ENCODE results near the gene TBPL2. TPM values are rescaled to one million over a fixed set of nuclear protein-coding genes. Genes with fewer than 3 reads are reported as not detected.
"Not testable (repeated sequence)": the region's sequence is repeated elsewhere in the genome, so short reads cannot be mapped to it uniquely, and the experiment has no call there.

Gene TBPL2
- total RNA-seq (not detected), polyA plus RNA-seq (not detected)
- long read RNA-seq, donor 1, result 0 reads
- long read RNA-seq, donor 2, result 0 reads
- long read RNA-seq, donor 3, result 0 reads
- long read RNA-seq, donor 4, result 0 reads
- long read RNA-seq, donor 5, result 0 reads
- long read RNA-seq, donor 6, result 0 reads
- long read RNA-seq, donor 7, result 0 reads
- long read RNA-seq, donor 8, result 0 reads
- long read RNA-seq, donor 9, result 0 reads
- long read RNA-seq, donor 10, result 0 reads

DNA sequence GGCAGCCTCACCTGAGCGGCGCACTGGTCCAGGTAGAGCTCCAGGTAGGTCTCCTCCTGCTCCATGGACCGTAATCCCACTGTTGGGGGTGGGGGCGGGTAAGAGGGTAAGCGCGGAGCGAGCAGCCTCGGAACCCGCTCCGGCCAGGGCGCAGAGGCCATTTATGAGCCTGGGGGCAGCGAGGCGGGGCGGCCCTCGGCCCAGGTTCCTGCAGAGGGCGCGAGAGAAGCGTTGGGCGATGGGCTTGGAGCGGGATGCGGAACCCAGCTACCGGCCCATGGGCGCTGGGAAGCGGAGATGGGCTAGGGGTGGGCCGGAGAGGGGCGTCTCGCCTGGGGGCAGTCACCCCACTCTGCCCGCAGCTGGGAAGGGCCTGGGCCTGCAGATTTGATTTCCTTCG is at the start of gene TBPL2:
Gene TBPL2, minus strand, starts transcription at position 232 of the 400 bp plus-strand sequence. Its CDS starts 167 bp downstream, at position 65.
- H3K36me3 ChIP-seq (ENCODE audit: control insufficient read depth in 2 of 2, insufficient read depth in 2 of 2, low read length in 1 of 2), result no peaks in the 10 kb centered on the region
- no peak for DNase-seq (ENCODE audit: low read depth in 6 of 9, low spot score in 9 of 9)
- H3K4me3 ChIP-seq (ENCODE audit: low read length in 2 of 2), result no peak within 1 kb of the TSS
- 34% methylated on average over 29 of the region's 29 CpGs for WGBS
- no peaks in the 10 kb centered on the region for H3K9me3 ChIP-seq (ENCODE audit: control insufficient read depth in 2 of 2, insufficient read depth in 1 of 2, low read length in 1 of 2)
- no peaks in the 10 kb centered on the region for H3K4me1 ChIP-seq (ENCODE audit: control insufficient read depth in 2 of 2, insufficient read depth in 2 of 2, low read length in 2 of 2)
- peaks cover 0 to 17% of the 10 kb centered on the region in 2 donors for H3K27me3 ChIP-seq (ENCODE audit: control insufficient read depth in 2 of 2, insufficient read depth in 1 of 2, low read length in 1 of 2)
- H3K27ac ChIP-seq (ENCODE audit: low read depth in 1 of 2, low read length in 1 of 2), result no peak within 1 kb of the TSS

DNA sequence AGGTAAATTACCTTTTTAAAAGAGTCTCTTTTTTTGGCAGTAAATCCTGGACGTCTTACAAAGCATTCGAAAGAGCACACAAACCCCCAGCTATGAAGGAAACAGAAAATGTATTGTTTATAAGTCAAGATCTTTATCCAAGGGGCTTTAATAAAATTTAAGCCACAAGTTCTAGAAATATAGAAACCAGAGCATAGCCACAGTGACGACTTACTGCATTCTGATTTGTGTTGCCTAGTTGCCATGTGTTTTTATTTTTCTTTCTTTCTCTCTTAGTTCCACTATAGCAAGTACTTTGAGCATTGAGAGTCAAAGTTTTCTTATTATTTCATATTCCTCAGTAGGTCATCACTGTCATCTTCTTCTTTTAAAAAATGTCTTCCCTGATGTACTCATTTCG is 47.8 kb upstream of the TBPL2 start:
- Histone ChIP-seq H3K4me3 (ENCODE audit: low read length in 2 of 2) (no peak overlapping the region), H3K36me3 (ENCODE audit: control insufficient read depth in 2 of 2, insufficient read depth in 2 of 2, low read length in 1 of 2) (no peaks in the 10 kb centered on the region), H3K4me1 (ENCODE audit: control insufficient read depth in 2 of 2, insufficient read depth in 2 of 2, low read length in 2 of 2) (no peaks in the 10 kb centered on the region), H3K27me3 (ENCODE audit: control insufficient read depth in 2 of 2, insufficient read depth in 1 of 2, low read length in 1 of 2) (no peaks in the 10 kb centered on the region), H3K9me3 (ENCODE audit: control insufficient read depth in 2 of 2, insufficient read depth in 1 of 2, low read length in 1 of 2) (no peaks in the 10 kb centered on the region), H3K27ac (ENCODE audit: low read depth in 1 of 2, low read length in 1 of 2) (no peak overlapping the region)
- 51% methylated on average over 4 of the region's 4 CpGs for WGBS
- no peak for DNase-seq (ENCODE audit: low read depth in 6 of 9, low spot score in 9 of 9)

DNA sequence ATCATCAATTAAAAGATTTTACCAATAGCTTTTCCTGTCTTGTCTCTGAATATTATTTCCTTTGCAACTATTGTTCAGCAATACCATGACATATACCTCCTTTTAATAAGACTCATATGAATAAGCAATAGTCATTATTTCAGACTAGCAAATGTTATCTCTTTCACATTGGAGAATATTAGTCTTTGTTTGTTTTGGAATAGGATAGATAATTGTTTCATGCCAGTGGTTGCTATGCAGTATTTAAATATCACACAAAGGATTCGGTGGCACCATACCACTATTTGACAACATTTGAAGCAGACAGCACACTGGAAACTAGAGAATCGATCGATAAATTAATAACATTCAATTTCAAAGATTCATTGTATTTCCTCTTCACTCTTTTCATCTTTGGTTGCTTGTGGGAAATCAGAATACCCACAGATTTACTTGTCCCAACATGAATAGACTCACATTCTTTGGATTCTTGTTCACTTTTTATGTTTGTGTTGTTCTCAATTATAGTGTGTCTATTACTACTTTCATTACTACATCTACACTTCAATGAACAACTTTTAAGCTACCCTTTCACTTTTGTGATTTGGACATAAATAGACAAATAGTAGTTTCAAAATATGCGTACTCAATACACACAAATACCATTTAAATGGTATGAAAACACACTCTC is 42.7 kb upstream of the TBPL2 start:
- H3K9me3 ChIP-seq (ENCODE audit: control insufficient read depth in 2 of 2, insufficient read depth in 1 of 2, low read length in 1 of 2), result no peaks in the 10 kb centered on the region
- H3K4me3 ChIP-seq (ENCODE audit: low read length in 2 of 2), result no peak overlapping the region
- no peaks in the 10 kb centered on the region for H3K27me3 ChIP-seq (ENCODE audit: control insufficient read depth in 2 of 2, insufficient read depth in 1 of 2, low read length in 1 of 2)
- WGBS, result 83% methylated on average over 4 of the region's 4 CpGs
- DNase-seq (ENCODE audit: low read depth in 6 of 9, low spot score in 9 of 9), result no peak
- no peaks in the 10 kb centered on the region for H3K4me1 ChIP-seq (ENCODE audit: control insufficient read depth in 2 of 2, insufficient read depth in 2 of 2, low read length in 2 of 2)
- H3K36me3 ChIP-seq (ENCODE audit: control insufficient read depth in 2 of 2, insufficient read depth in 2 of 2, low read length in 1 of 2), result no peaks in the 10 kb centered on the region
- no peak overlapping the region for H3K27ac ChIP-seq (ENCODE audit: low read depth in 1 of 2, low read length in 1 of 2)

DNA sequence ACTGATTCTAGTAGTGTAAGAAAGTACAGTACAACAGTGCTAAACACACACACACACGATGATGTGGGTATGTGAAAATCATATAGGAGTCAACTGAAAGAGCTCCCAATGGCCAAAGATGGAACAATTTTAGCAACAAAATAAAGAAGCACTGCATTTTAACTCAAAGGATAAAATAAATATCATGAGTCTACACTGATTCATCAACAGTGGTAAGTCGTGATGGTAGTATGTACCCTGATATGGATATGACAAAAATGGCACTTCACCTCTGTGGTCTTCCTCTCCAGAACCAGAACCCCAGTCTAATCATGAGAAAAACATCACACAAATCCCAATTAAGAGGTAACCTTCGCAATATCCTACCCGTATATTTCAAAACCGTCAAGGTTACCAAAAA is 41.4 kb upstream of the TBPL2 start:
- Histone ChIP-seq H3K27me3 (ENCODE audit: control insufficient read depth in 2 of 2, insufficient read depth in 1 of 2, low read length in 1 of 2) (no peaks in the 10 kb centered on the region), H3K4me3 (ENCODE audit: low read length in 2 of 2) (no peak overlapping the region), H3K36me3 (ENCODE audit: control insufficient read depth in 2 of 2, insufficient read depth in 2 of 2, low read length in 1 of 2) (no peaks in the 10 kb centered on the region), H3K4me1 (ENCODE audit: control insufficient read depth in 2 of 2, insufficient read depth in 2 of 2, low read length in 2 of 2) (no peaks in the 10 kb centered on the region), H3K27ac (ENCODE audit: low read depth in 1 of 2, low read length in 1 of 2) (no peak overlapping the region), H3K9me3 (ENCODE audit: control insufficient read depth in 2 of 2, insufficient read depth in 1 of 2, low read length in 1 of 2) (no peaks in the 10 kb centered on the region)
- WGBS, result 99% methylated on average over 5 of the region's 5 CpGs
- DNase-seq (ENCODE audit: low read depth in 6 of 9, low spot score in 9 of 9), result no peak

DNA sequence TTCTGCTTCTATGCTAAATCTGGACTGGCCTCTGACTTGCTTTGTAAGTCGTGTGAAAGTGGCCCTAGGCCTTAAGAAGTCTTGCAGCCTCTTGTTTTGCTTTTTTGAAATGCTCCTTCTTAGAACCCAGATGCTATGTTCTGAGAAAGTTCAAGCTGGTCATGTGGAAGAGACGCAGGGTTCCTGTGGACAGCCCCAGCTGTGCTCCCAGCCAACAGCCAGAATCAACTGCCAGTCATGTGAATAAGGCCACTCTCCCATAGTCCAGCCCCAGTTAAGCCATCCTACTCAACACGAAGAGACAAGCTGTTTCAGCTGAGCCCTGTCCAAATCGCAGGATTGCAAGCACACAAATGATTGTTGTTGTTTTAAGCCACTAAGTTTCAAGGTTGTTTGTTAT is 37.3 kb upstream of the TBPL2 start:
- 95% methylated on average over 4 of the region's 4 CpGs for WGBS
- no peaks in the 10 kb centered on the region for H3K27me3 ChIP-seq (ENCODE audit: control insufficient read depth in 2 of 2, insufficient read depth in 1 of 2, low read length in 1 of 2)
- H3K4me3 ChIP-seq (ENCODE audit: low read length in 2 of 2), result no peak overlapping the region
- H3K4me1 ChIP-seq (ENCODE audit: control insufficient read depth in 2 of 2, insufficient read depth in 2 of 2, low read length in 2 of 2), result no peaks in the 10 kb centered on the region
- no peak for DNase-seq (ENCODE audit: low read depth in 6 of 9, low spot score in 9 of 9)
- no peak overlapping the region for H3K27ac ChIP-seq (ENCODE audit: low read depth in 1 of 2, low read length in 1 of 2)
- H3K36me3 ChIP-seq (ENCODE audit: control insufficient read depth in 2 of 2, insufficient read depth in 2 of 2, low read length in 1 of 2), result no peaks in the 10 kb centered on the region
- no peaks in the 10 kb centered on the region for H3K9me3 ChIP-seq (ENCODE audit: control insufficient read depth in 2 of 2, insufficient read depth in 1 of 2, low read length in 1 of 2)

DNA sequence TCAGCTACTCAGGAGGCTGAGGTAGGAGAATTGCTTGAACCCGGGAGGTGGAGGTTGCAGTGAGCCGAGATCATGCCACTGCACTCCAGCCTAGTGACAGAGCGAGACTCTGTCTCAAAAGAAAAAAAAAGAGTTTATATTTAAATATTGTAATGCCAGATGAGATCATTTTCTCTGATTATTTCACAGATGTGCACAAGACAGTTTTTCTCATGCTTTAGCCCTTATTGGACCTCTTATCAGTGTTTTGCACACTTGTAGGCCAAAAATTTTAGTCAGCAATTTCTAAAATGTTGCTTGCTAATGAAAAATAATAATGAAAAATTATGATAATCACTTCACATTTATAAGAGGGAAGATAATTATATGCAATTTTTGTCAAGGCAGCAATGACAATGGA is 36.0 kb upstream of the TBPL2 start:
- 88% methylated on average over 3 of the region's 3 CpGs for WGBS
- H3K4me3 ChIP-seq (ENCODE audit: low read length in 2 of 2); H3K27me3 ChIP-seq (ENCODE audit: control insufficient read depth in 2 of 2, insufficient read depth in 1 of 2, low read length in 1 of 2); DNase-seq (ENCODE audit: low read depth in 6 of 9, low spot score in 9 of 9); H3K36me3 ChIP-seq (ENCODE audit: control insufficient read depth in 2 of 2, insufficient read depth in 2 of 2, low read length in 1 of 2); H3K27ac ChIP-seq (ENCODE audit: low read depth in 1 of 2, low read length in 1 of 2); H3K4me1 ChIP-seq (ENCODE audit: control insufficient read depth in 2 of 2, insufficient read depth in 2 of 2, low read length in 2 of 2); H3K9me3 ChIP-seq (ENCODE audit: control insufficient read depth in 2 of 2, insufficient read depth in 1 of 2, low read length in 1 of 2): not testable (repeated sequence)

DNA sequence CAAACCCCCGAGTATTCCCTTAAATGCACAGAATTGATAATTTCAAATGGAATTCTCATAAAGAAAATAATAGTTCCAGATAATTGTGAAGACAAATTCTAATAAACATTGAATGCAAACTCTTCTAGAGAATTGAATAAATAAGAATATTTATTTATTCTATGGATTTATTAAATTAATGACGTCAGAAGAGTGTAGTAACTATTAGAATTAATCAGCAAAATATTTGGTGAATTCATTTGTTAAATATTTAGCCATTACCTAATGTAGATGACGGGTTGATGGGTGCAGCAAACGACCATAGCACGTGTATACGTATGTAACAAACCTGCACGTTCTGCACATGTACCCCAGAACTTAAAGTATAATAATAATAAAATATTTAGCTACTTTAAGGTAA is 33.4 kb upstream of the TBPL2 start:
- Histone ChIP-seq H3K4me1 (ENCODE audit: control insufficient read depth in 2 of 2, insufficient read depth in 2 of 2, low read length in 2 of 2) (no peaks in the 10 kb centered on the region), H3K36me3 (ENCODE audit: control insufficient read depth in 2 of 2, insufficient read depth in 2 of 2, low read length in 1 of 2) (no peaks in the 10 kb centered on the region), H3K4me3 (ENCODE audit: low read length in 2 of 2) (no peak overlapping the region), H3K9me3 (ENCODE audit: control insufficient read depth in 2 of 2, insufficient read depth in 1 of 2, low read length in 1 of 2) (no peaks in the 10 kb centered on the region), H3K27ac (ENCODE audit: low read depth in 1 of 2, low read length in 1 of 2) (no peak overlapping the region), H3K27me3 (ENCODE audit: control insufficient read depth in 2 of 2, insufficient read depth in 1 of 2, low read length in 1 of 2) (no peaks in the 10 kb centered on the region)
- DNase-seq (ENCODE audit: low read depth in 6 of 9, low spot score in 9 of 9), result no peak
- 91% methylated on average over 7 of the region's 7 CpGs for WGBS

DNA sequence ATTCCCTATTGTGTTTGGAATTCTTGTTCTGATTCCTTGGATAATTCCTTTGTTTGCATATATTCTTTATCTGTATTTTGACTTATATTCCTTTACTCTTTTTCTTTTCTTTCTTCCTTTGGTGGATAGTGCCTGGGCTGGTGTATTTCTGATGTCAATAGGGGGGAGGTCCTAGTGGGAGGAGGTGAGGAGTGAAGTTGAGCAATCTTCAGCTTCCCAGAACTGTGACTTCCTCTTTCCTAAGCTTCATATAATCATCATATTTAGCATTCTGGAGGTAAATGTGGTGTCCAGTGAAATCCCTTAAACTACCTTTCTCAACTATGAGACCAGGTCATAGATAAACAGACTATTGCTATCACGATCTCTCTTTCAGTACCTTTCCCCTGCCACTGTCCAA is 29.6 kb upstream of the TBPL2 start:
- no peak overlapping the region for H3K27ac ChIP-seq (ENCODE audit: low read depth in 1 of 2, low read length in 1 of 2)
- DNase-seq (ENCODE audit: low read depth in 6 of 9, low spot score in 9 of 9), result no peak
- WGBS, result 94% methylated on average over 1 of the region's 1 CpG
- no peaks in the 10 kb centered on the region for H3K4me1 ChIP-seq (ENCODE audit: control insufficient read depth in 2 of 2, insufficient read depth in 2 of 2, low read length in 2 of 2)
- H3K4me3 ChIP-seq (ENCODE audit: low read length in 2 of 2), result no peak overlapping the region
- H3K27me3 ChIP-seq (ENCODE audit: control insufficient read depth in 2 of 2, insufficient read depth in 1 of 2, low read length in 1 of 2), result no peaks in the 10 kb centered on the region
- no peaks in the 10 kb centered on the region for H3K36me3 ChIP-seq (ENCODE audit: control insufficient read depth in 2 of 2, insufficient read depth in 2 of 2, low read length in 1 of 2)
- peaks cover 0 to 13% of the 10 kb centered on the region in 2 donors for H3K9me3 ChIP-seq (ENCODE audit: control insufficient read depth in 2 of 2, insufficient read depth in 1 of 2, low read length in 1 of 2)

DNA sequence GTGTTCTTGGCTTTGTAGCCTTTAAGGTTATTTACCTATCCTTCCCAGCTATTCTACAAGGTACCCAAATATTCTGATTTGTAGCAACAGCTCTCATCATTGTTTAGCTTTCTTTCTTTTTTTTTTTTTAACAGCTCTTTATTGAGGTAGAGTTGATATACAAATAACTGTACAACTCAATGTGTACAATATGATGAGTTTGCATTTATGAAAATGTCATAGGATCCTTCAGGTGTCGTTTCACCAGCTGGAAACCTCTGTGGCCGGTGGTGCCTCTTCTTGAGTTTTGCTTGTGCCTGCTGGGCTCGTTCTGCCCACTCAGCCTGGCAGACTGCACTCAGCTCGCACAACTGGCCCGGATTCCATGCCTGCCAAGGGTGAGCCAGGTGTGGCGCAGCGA is 26.9 kb upstream of the TBPL2 start:
- Histone ChIP-seq H3K4me1 (ENCODE audit: control insufficient read depth in 2 of 2, insufficient read depth in 2 of 2, low read length in 2 of 2) (no peaks in the 10 kb centered on the region), H3K27ac (ENCODE audit: low read depth in 1 of 2, low read length in 1 of 2) (no peak overlapping the region), H3K36me3 (ENCODE audit: control insufficient read depth in 2 of 2, insufficient read depth in 2 of 2, low read length in 1 of 2) (no peaks in the 10 kb centered on the region), H3K27me3 (ENCODE audit: control insufficient read depth in 2 of 2, insufficient read depth in 1 of 2, low read length in 1 of 2) (no peaks in the 10 kb centered on the region), H3K9me3 (ENCODE audit: control insufficient read depth in 2 of 2, insufficient read depth in 1 of 2, low read length in 1 of 2) (peaks cover 0 to 13% of the 10 kb centered on the region in 2 donors), H3K4me3 (ENCODE audit: low read length in 2 of 2) (no peak overlapping the region)
- no peak for DNase-seq (ENCODE audit: low read depth in 6 of 9, low spot score in 9 of 9)
- WGBS, result over 99% methylated on average over 7 of the region's 7 CpGs
